Right ventricle myocardium inferior (tissue), 1 donor: ENCODE measurements around the gene MAP2K1. TPM values are rescaled to one million over a fixed set of nuclear protein-coding genes. Genes with fewer than 3 reads are reported as not detected.
"Not testable (repeated sequence)": the region's sequence is repeated elsewhere in the genome, so short reads cannot be mapped to it uniquely, and the experiment has no call there.

Source experiments
- ATAC-seq: fragments of 200-7000 bp; cut with Tn5 transposase; one replicate; pipeline ENCODE4 v1.9.1; 2020; ENCODE audit warnings: mild to moderate bottlenecking, moderate library complexity
- DNase-seq: peaks from one replicate; pipeline ENCODE4 v3.0.0; 2021; ENCODE audit errors: missing footprints
- intact Hi-C: fragments of 100-400 bp; cut with DNase I; formaldehyde crosslinking; loops from one replicate; pipeline ENCODE4 v1.11.0; 2022
- total RNA-seq: library from RNA; stranded (reverse); fragmentation: NEBNext Ultra II Directional; extraction: Animal tissue kit (Norgen Biotek cat#: 25700); gene quantifications from one replicate; pipeline ENCODE4 v1.2.1, GENCODE V29; 2021
- donor health status: DM: no; HTN: yes; CAD: no; lungs with severe emphysema.

The MAP2K1 gene
- total RNA-seq, 1 donor from 2014 or later, result 47.3 TPM

- DNase-seq (no peak), ATAC-seq (no peak)
Measured at GRCh38 chr15:66489179-66489791, 102.6 kb downstream of the MAP2K1 start.

DNA sequence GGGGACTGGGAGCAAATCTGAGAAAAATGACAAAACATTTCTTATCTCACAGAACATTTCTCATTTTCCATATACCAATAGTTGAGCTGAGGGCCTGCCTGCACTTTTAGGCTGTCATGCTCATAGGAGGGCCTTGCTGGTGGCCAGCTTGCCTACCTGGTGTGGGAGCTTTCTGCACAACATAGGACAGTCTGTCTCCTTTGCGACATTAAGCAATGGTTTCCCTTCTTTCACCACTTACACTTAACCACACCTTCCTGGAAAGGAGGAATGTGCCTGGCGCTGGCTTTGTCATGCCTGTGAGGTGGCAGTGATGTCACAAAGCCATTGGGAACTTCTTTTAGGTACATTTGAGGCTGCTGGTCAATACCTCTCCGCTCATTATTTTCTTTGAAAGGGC is 105.1 kb downstream of the MAP2K1 start:
- no peak for DNase-seq
- no peak for ATAC-seq
- intact Hi-C loops, result loop anchor here (10.0 kb wide), 1 partner anchor 137 kb away; the partner anchor contains the start of gene TIPIN

More at GRCh38 chr15:66489179-66489791, 102.6 kb downstream of the MAP2K1 start:
- intact Hi-C loops, result no loop called here

DNA sequence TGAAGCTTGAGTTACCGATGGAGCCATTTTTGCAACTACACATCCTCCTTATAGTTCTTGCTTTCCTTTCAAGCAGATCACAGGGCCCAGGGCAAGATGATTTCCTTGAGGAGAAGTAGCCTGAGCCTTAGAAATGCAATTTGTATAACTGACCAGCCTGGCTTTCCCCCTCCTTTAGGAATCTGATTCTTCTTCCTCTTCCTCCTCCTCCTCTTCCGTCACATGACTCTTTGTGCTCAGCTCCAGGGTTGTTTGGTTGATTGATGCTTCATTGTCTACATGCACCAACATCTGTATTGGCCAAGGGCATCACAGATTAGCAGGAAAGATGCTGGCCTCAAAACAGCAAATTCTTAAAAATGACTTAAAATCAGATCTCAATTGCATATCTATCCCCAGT is 107.5 kb downstream of the MAP2K1 start:
- intact Hi-C loops, result loop anchor here (10.0 kb wide), 1 partner anchor 139 kb away; the partner anchor contains the start of gene TIPIN
- ATAC-seq (no peak), DNase-seq (no peak)

- intact Hi-C loops, result loop anchor here (1.0 to 10.0 kb wide), 4 partner anchors 111 to 245 kb away; partner anchors contain the start of genes DIS3L, MAP2K1, MEGF11 and TIPIN
- DNase-seq (no peak), ATAC-seq (no peak)
Measured at GRCh38 chr15:66496951-66497501, 110.3 kb downstream of the MAP2K1 start.

DNA sequence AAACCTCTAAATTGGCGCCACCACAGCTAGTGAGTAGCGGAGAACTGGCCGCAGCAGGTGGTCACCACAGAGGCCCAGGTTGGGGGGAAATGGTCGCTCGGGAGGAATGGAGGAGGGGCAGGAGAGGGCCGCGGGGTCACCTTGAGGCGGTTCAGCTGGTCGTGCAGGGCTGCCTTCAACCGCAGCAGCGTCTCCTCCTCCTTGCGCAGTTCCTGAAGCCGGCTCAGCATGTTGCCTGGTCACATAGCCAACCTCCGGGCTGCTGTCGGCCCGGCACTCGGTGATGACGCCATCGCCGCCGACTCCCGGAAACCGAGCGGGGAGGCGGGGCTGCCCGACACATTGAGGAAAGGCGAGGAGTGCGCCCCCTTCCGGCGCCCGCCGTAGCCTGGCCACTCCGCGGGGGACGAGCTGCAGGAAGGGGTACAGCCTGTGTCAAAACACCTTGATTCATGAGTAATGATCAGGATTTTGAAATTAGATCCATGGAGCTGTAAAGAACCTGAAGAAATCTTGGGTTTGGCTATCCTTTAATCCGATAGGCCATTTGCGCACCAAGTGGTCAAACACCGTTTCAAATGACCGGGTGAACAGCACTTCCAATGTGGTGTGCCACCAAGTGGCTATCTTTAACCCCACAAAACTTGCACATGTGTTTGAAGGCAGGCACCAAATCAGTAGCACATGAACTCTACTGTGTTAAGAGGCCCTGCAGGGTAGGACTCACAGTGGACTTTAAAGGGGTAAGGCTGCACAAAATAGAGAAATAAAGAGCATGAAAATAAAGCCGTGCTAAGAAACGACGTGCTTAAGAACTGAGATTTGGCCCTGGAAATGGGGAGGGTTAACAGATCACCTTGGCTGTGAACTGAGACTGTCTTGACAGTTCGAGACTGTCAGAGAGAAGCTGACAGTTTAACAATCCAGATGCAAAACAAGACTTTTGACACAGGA is 111.1 kb downstream of the MAP2K1 start, which contains the start of gene SNAPC5:
TSS of gene SNAPC5 (minus strand) at position 261 of the 954 bp plus-strand sequence. CDS start at position 230, 31 bp downstream.
- peak; percentile 97 for ATAC-seq
- intact Hi-C loops, result loop anchor here (1.0 to 10.0 kb wide), 4 partner anchors 111 to 245 kb away; partner anchors contain the start of genes DIS3L, MAP2K1, MEGF11 and TIPIN
- DNase-seq, result peak; percentile 99

DNA sequence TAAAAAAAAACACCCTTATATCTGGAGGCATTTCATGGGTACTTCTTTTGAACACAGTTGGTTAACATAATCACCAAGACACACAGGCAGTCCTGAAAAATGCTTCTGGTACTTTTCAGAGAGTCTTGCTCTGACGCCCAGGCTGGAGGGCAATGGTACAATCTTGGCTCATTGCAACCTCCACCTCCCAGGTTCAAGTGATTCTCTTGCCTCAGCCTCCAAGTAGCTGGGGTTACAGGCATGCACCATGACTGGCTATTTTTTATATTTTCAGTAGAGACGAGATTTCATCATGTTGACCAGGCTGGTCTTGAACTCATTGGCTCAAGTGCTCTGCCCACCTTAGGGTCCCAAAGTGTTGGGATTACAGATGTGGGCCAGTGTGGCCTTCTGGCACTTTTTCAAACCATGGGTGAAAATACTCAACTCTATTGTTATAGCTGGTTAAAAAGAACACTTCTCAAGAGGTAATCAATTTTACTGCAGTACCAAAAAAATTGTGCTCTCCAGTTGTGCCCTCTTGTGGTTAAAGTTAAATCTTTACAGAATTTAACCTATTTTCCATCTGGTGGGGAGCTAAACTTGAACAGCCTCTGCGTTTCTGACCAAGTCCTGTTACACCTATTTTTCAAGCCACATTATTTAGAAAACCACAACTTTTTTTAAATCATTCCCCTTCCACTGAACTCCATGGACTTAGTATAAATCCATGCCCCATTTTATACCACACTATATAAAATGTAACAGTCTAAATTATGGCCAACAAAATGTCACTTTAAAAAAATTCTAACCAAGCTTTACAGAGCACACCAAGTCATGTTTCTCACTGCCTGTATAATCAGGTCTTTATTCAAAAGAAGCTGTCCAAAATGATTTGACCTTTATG is 112.0 kb downstream of the MAP2K1 start:
- DNase-seq (no peak), ATAC-seq (no peak)
- intact Hi-C loops, result loop anchor here (5.0 to 10.0 kb wide), 3 partner anchors 144 to 246 kb away; partner anchors contain the start of genes DIS3L, MEGF11 and TIPIN

DNA sequence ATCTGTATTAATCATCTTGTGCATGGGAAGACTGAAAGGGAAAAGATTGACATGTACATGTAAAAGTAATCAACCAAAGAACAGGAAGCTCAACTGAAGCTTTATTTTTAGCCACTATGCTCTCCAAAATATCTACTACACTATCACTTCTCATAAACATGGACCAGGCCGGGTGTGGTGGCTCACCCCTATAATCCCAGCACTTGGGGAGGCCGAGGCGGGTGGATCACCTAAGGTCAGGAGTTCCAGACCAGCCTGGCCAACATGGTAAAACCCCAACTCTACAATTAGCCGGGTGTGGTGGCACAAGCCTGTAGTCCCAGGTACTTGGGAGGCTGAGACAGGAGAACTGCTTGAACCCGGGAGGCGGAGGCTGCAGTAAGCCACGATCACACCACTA is 113.6 kb downstream of the MAP2K1 start:
- DNase-seq, ATAC-seq, intact Hi-C loops: not testable (repeated sequence)

DNA sequence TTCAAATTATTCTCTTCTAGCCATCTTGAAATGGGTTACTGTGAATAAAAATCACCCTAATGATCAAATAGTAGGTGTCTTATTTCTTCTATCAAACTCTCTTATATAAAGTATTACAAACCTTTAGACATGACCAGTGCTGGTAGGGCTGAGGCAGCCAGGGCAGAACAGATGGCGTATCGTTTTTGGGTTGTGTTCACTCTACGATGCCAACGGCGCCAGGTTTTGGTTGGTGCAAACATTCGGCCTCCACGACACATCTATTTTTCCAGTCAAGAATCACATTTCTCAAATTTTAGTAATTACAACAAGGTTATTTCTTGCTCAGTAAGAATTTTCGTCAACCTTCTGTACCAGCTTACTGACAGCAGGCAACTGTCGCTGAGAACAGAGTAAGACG is 115.8 kb downstream of the MAP2K1 start:
- no peak for DNase-seq
- no peak for ATAC-seq
- intact Hi-C loops, result no loop called here

DNA sequence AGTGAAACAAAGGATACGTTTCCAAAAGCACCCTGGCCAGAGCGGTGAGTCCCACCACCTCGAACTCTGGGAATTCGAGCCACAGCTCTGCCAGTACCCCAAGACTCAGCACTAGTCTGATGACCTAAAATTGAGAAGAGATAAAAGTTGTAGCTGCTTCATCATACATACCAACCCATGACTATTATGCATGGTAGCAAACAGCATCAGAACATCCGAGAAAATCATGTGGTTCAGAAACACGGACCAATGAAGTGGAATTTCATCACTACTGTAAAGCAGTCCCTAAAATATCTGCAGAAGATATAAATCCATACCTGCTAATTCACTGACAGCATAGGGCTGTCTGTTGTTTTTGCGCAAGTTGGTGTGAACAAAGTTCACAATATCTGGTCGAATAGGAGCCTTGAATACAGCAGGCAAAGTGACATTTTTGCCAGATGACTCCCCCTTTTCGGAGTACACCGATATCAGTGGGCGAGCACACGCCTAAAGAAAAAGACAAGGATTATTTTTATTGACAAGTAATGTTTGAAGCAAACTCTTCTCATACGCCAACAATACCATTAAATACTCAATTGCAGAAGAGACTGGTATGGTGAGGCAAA is 116.4 kb downstream of the MAP2K1 start:
- intact Hi-C loops, DNase-seq, ATAC-seq: not testable (repeated sequence)

DNA sequence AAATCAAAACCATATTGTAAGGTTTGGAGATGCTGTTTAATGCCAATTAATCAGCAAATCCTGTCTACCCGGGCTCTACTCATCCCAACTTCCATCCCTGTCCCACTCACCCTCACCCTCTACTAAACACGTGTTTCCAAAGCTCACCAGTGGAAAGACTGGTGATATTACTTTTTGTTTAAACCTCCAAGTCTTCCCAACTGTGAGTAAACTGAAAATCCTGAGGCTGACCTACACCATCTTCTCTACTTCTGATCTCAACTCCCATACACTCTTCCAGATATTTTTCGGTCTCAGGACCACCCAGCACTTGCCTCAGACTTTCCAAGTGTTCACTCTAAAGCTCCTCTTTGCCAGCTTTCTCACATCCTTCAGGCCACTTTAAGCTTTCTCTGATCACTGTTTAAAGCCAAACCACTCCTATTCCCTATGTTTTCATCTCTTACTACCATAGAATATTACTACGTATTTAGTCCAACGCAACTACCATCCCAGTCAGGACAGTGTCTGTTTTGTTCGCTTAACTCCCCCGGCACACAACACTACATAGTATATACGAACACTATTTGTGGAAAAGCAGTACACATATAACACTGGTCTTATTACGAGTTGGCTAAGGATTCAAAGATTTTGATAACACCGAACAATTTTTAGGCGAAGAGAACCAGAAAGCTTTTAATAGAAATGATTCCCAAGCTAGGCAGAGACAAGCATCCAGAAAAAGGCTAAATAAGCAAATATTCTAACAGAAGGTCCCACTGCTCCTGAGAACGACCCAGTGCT is 117.3 kb downstream of the MAP2K1 start:
- DNase-seq (no peak), ATAC-seq (no peak)
- intact Hi-C loops, result loop anchor here (2.0 kb wide), 1 partner anchor 117 kb away; the partner anchor contains the start of gene MAP2K1

DNA sequence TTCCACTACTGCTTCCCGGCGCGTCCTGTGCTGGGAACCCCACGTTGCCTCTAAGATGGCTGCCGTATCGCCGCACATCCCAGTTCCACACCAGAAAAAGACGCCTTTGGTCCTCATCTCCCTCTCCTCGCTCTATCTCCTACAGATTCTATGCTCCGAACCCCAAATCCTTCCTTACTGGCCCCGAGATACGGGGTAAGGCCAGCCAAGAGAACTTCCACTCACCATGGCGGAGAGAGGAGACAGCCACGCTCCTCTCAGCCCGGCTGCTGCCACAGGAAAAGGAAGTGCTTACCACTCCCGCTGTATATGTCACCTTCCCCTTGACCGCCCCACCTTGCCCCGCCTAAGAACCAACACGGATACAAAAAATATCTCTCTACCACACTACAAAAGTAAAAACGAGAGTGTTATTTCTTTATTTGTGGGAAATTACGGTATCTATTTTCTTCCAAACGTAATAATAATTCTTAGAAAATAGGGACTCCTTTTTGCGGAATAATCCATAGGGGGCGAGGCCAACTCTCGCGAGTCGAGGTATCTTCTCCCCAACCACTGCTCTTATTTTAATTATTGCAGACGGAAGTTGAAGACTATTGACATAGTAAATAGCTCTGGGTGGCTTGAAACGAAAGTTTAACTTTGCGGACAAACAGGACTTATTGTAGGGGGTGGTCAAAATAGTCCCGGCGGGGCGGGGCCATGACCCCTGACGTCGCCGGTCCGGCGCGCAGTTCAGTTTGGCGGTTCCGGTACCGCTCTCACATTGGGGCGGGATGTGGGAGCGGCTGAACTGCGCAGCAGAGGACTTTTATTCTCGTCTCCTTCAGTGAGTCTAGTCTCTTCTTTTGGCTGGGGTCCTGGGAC is 118.1 kb downstream of the MAP2K1 start, which contains the start of the genes RPL4 and ZWILCH:
TSS of gene RPL4 (minus strand) at position 293 of the 867 bp plus-strand sequence. CDS start at position 228, 65 bp downstream.
TSS of gene ZWILCH (plus strand) at position 764 of the 867 bp plus-strand sequence. CDS start at position 777, 13 bp downstream.
- intact Hi-C loops, result loop anchor here (2.0 kb wide), 1 partner anchor 118 kb away; the partner anchor contains the start of gene MAP2K1
- DNase-seq (peak; percentile 91), ATAC-seq (peak; percentile 95)

- intact Hi-C loops, result loop anchor here (2.0 kb wide), 1 partner anchor 119 kb away; the partner anchor contains the start of gene MAP2K1
- no peak for ATAC-seq
- no peak for DNase-seq
Measured at GRCh38 chr15:66505430-66505811, 118.7 kb downstream of the MAP2K1 start.

GRCh38 chr15:66505818-66506217 is 119.1 kb downstream of the MAP2K1 start:
- intact Hi-C loops, result loop anchor here (2.0 kb wide), 1 partner anchor 119 kb away; the partner anchor contains the start of gene MAP2K1
- no peak for DNase-seq
- ATAC-seq, result no peak

DNA sequence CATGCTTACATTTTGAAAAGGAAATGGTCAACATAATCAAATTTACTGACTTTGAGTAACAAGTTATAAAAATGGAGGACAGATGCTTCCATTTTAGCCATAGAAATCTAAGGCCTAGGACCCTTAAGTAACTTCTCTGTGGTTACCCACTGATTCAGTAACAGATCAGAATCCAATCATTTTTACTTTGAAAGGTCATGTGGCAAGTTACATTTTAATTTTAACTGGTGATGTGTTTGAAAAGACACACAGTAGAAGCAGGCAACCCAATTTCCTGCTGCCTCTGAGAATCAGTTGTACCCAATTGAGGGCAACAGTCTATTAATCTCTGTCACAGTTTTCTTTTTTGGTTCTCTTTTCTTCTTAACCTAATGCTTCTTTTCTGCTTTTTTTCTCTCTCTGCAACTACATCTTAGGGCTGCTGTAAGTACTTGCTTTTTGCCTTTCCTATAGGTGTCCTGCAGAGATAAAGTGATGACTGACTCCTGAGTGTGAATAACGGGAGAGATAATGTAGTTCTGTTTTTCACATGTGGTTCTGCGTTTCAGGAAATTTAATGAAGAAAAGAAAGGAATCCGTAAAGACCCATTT is 121.7 kb downstream of the MAP2K1 start:
- no peak for ATAC-seq
- intact Hi-C loops, result no loop called here

GRCh38 chr15:66514586-66514985 is 127.9 kb downstream of the MAP2K1 start:
- intact Hi-C loops, result no loop called here
- ATAC-seq, result no peak

More for the DNA sequence above, 121.7 kb downstream of the MAP2K1 start:
- no peak for DNase-seq

More at GRCh38 chr15:66514586-66514985, 127.9 kb downstream of the MAP2K1 start:
- DNase-seq, result no peak
